ENCODE data around the gene SLC17A2.

DNA sequence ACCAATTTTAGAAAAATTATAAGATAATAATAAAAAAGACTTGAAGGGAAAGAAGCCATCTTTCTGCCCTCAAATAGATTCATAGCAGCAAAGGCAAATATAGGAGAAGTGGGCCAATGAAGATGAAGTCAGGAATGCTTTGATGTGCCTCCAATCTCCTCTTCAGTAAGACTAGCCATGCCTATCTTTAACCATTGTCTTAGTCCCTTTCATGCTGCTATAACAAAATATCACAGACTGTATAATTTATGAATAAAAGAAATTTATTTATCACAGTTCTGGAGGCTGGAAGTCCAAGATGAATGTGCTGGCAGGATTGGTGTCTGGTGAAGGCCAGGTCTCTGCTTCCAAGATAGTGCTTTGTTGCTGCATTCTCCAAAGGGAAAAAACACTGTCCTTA is 37.6 kb downstream of the SLC17A2 start:
- TF ChIP-seq, protein P1, sequence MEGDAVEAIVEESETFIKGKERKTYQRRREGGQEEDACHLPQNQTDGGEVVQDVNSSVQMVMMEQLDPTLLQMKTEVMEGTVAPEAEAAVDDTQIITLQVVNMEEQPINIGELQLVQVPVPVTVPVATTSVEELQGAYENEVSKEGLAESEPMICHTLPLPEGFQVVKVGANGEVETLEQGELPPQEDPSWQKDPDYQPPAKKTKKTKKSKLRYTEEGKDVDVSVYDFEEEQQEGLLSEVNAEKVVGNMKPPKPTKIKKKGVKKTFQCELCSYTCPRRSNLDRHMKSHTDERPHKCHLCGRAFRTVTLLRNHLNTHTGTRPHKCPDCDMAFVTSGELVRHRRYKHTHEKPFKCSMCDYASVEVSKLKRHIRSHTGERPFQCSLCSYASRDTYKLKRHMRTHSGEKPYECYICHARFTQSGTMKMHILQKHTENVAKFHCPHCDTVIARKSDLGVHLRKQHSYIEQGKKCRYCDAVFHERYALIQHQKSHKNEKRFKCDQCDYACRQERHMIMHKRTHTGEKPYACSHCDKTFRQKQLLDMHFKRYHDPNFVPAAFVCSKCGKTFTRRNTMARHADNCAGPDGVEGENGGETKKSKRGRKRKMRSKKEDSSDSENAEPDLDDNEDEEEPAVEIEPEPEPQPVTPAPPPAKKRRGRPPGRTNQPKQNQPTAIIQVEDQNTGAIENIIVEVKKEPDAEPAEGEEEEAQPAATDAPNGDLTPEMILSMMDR (IDR thresholded peaks at IDR 0.05; ENCODE audit: low read depth, low read length, poor library complexity, severe bottlenecking) = no peak
- TF ChIP-seq EZH2phosphoT487 (IDR thresholded peaks at IDR 0.05; ENCODE audit: borderline replicate concordance, low read length) = no peak

All from DOHH2 (cell line).